Thyroid gland (tissue), 4 donors: Measurements from ENCODE around the gene TBCD.

ENCODE experiments used
- CTCF ChIP-seq, 6 experiments: fragments of 200-600 bp in 3 of 6; fragments of 450-650 bp in 3 of 6; sonication (generic) in 3 of 6; IDR thresholded peaks; one replicate each; pipeline ENCODE4 v1.5.1; 2016 to 2019; ENCODE audit warnings: antibody characterized with exemption in 6 of 6, mild to moderate bottlenecking in 2 of 6, inconsistent platforms in 1 of 6, moderate library complexity in 1 of 6
- POLR2A ChIP-seq, 2 donors: fragments of 450-650 bp; IDR thresholded peaks; one replicate each; pipeline ENCODE4 v1.6.1; 2017; ENCODE audit warnings: antibody characterized with exemption in 2 of 2, mild to moderate bottlenecking in 2 of 2, moderate library complexity in 1 of 2

- TF ChIP-seq CTCF (IDR thresholded peaks at IDR 0.05) (no peak), POLR2A (IDR thresholded peaks at IDR 0.05) (no peak)
Measured at GRCh38 chr17:82938486-82938872, 186.6 kb downstream of the TBCD start.
